ENCODE results near the gene RIMBP2. TPM values are rescaled to one million over a fixed set of nuclear protein-coding genes. Genes with fewer than 3 reads are reported as not detected.
A peak's percentile ranks its signal among the peaks of the same experiment; 100 is the strongest.

Gene RIMBP2
- total RNA-seq, 4 donors from 2014 or later = 1.5 to 5.3 (median 2.7) TPM

GRCh38 chr12:130729344-130729743, 13.2 kb upstream of the RIMBP2 start:
- 67 to 69% methylated on average over 8 to 9 of the region's 9 CpGs for WGBS, 2 donors
- intact Hi-C loops (cut with DNase I; ENCODE audit: low total_unique reads) = no loop called here
- TF ChIP-seq CTCF (IDR thresholded peaks at IDR 0.05) (no peak), POLR2A (IDR thresholded peaks at IDR 0.05) (no peak)
- no peak overlapping the region for H3K4me3 ChIP-seq (ENCODE audit: low read depth, poor library complexity, severe bottlenecking)
- no peak for DNase-seq (ENCODE audit: low spot score in 2 of 2)

- H3K4me3 ChIP-seq (ENCODE audit: low read depth, poor library complexity, severe bottlenecking) = no peak overlapping the region
- intact Hi-C loops (cut with DNase I; ENCODE audit: low total_unique reads) = no loop called here
- WGBS, 2 donors = 91% methylated on average over 32 of the region's 32 CpGs
- peak in 1 of 2 donors; percentile 36 for DNase-seq (ENCODE audit: low spot score in 2 of 2)
- TF ChIP-seq POLR2A (IDR thresholded peaks at IDR 0.05) (no peak), CTCF (IDR thresholded peaks at IDR 0.05) (no peak)
Observed at GRCh38 chr12:130728158-130729058, 12.3 kb upstream of the RIMBP2 start.

GRCh38 chr12:130719263-130719859, 3.3 kb upstream of the RIMBP2 start:
- no peak for DNase-seq (ENCODE audit: low spot score in 2 of 2)
- TF ChIP-seq POLR2A (IDR thresholded peaks at IDR 0.05) = no peak
- no peak for TF ChIP-seq CTCF (IDR thresholded peaks at IDR 0.05)
- H3K4me3 ChIP-seq (ENCODE audit: low read depth, poor library complexity, severe bottlenecking) = no peak overlapping the region
- intact Hi-C loops (cut with DNase I; ENCODE audit: low total_unique reads) = no loop called here
- 42% methylated on average over 8 of the region's 8 CpGs for WGBS, 2 donors

- no peak for TF ChIP-seq POLR2A (IDR thresholded peaks at IDR 0.05)
- no peak for TF ChIP-seq CTCF (IDR thresholded peaks at IDR 0.05)
- WGBS, 2 donors = 91 to 95% methylated on average over 5 of the region's 5 CpGs
- no peak for DNase-seq (ENCODE audit: low spot score in 2 of 2)
- intact Hi-C loops (cut with DNase I; ENCODE audit: low total_unique reads) = no loop called here
- H3K4me3 ChIP-seq (ENCODE audit: low read depth, poor library complexity, severe bottlenecking) = no peak overlapping the region
Observed at GRCh38 chr12:130717752-130718151, 1.7 kb upstream of the RIMBP2 start.

- DNase-seq (ENCODE audit: low spot score in 2 of 2) = no peak
- H3K4me3 ChIP-seq (ENCODE audit: low read depth, poor library complexity, severe bottlenecking) = no peak overlapping the region
Observed at GRCh38 chr12:130716969-130717366, 869 bp upstream of the RIMBP2 start.

More at GRCh38 chr12:130716969-130717366, 869 bp upstream of the RIMBP2 start:
- TF ChIP-seq POLR2A (IDR thresholded peaks at IDR 0.05) (no peak), CTCF (IDR thresholded peaks at IDR 0.05) (no peak)
- WGBS, 2 donors = 27 to 46% methylated on average over 11 of the region's 11 CpGs
- intact Hi-C loops (cut with DNase I; ENCODE audit: low total_unique reads) = no loop called here

All from lower leg skin (tissue), 4 donors.